Natural killer cell (primary cell): ENCODE measurements around the gene MTPN. TPM values are rescaled to one million over a fixed set of nuclear protein-coding genes. Genes with fewer than 3 reads are reported as not detected.

Source experiments
- ATAC-seq, 3 donors: fragments of 150-1000 bp in 2 of 3; fragments of 200-7000 bp in 1 of 3; cut with Tn5 transposase; 1 replicate in 1 of 3; 2 replicates in 2 of 3; pipeline ENCODE4 v1.10.0; 2021; ENCODE audit warnings: mild to moderate bottlenecking in 2 of 3, moderate library complexity in 2 of 3
- DNase-seq, 2 donors: peaks; one replicate each; pipeline versions ENCODE4 v3.0.0 to v3.0.0-alpha.2; 2013 to 2021; ENCODE audit warnings: mixed read lengths in 1 of 2
- H3K27ac ChIP-seq: one replicate; pipeline ENCODE4 v1.5.1; 2013; ENCODE audit warnings: mild to moderate bottlenecking, low read length
- H3K27me3 ChIP-seq: one replicate; pipeline ENCODE4 v1.6.1; 2013; ENCODE audit warnings: low read length; ENCODE audit not compliant: control insufficient read depth, insufficient read depth
- H3K36me3 ChIP-seq: one replicate; pipeline ENCODE4 v1.6.1; 2013; ENCODE audit warnings: low read length; ENCODE audit not compliant: control insufficient read depth, insufficient read depth
- H3K4me1 ChIP-seq: one replicate; pipeline ENCODE4 v1.6.1; 2013; ENCODE audit warnings: low read length; ENCODE audit not compliant: control insufficient read depth, insufficient read depth
- H3K4me3 ChIP-seq: one replicate; pipeline ENCODE4 v1.5.1; 2013; ENCODE audit warnings: low read length
- H3K9me3 ChIP-seq: one replicate; pipeline ENCODE4 v1.6.1; 2013; ENCODE audit warnings: low read length; ENCODE audit not compliant: control insufficient read depth, insufficient read depth
- H3K27ac Mint-ChIP-seq, 2 donors: one replicate each; pipeline ENCODE4 v1.8.0; 2022; ENCODE audit warnings: mild to moderate bottlenecking in 2 of 2, mixed read lengths in 2 of 2, moderate library complexity in 1 of 2
- H3K27me3 Mint-ChIP-seq, 2 donors: one replicate each; pipeline ENCODE4 v1.8.0; 2022; ENCODE audit warnings: low read depth in 2 of 2, mixed read lengths in 2 of 2
- H3K36me3 Mint-ChIP-seq: one replicate; pipeline ENCODE4 v1.8.0; 2022; ENCODE audit warnings: mixed read lengths
- H3K4me1 Mint-ChIP-seq, 2 donors: one replicate each; pipeline ENCODE4 v1.8.0; 2022; ENCODE audit warnings: mixed read lengths in 2 of 2
- H3K4me3 Mint-ChIP-seq: one replicate; pipeline ENCODE4 v1.8.0; 2022; ENCODE audit warnings: mild to moderate bottlenecking, moderate library complexity, mixed read lengths
- H3K9me3 Mint-ChIP-seq, 2 donors: one replicate each; pipeline ENCODE4 v1.8.0; 2022; ENCODE audit warnings: mixed read lengths in 2 of 2
- CTCF ChIP-seq: fragments of 200-600 bp; IDR thresholded peaks from one replicate; pipeline ENCODE4 v1.8.0; 2022; ENCODE audit warnings: antibody characterized with exemption
- WGBS: methylation state at CpG from one replicate; pipeline ENCODE4 v1.1.7; 2013; ENCODE audit warnings: missing lambda C conversion rate; ENCODE audit not compliant: insufficient coverage; 5-methylcytosine and 5-hydroxymethylcytosine counted together
- intact Hi-C: fragments of 100-400 bp; cut with micrococcal nuclease; formaldehyde crosslinking; loops from one replicate; pipeline ENCODE4 v1.14.2; 2022
- total RNA-seq, 4 donors: library from RNA; stranded (reverse); fragments of 120-200 nt in 1 of 4; gene quantifications; one replicate each; pipeline versions ENCODE4 v1.2.3 to v1.2.4, GENCODE V29; 2013 to 2022

Gene MTPN
- total RNA-seq, 3 donors from 2014 or later (not counting 1 experiment from before 2014, with no cell fraction given) = 161 to 170 (median 165) TPM

- H3K27me3 ChIP-seq = no peaks in the 10 kb centered on the region
Observed at GRCh38 chr7:135965602-135966001, 11.6 kb downstream of the MTPN start.

GRCh38 chr7:135964791-135965190 is 12.4 kb downstream of the MTPN start:
- Mint-ChIP-seq H3K4me1 (peaks cover 83 to 88% of the 10 kb centered on the region in 2 donors), H3K27ac (peak overlapping the region; percentile 43 to 47), H3K9me3 (no peaks in the 10 kb centered on the region), H3K4me3 (peak overlapping the region; percentile 3), H3K27me3 (no peaks in the 10 kb centered on the region), H3K36me3 (no peaks in the 10 kb centered on the region)
- intact Hi-C loops = no loop called here
- 92% methylated on average over 1 of the region's 1 CpG for WGBS
- Histone ChIP-seq H3K36me3 (peaks cover 11% of the 10 kb centered on the region), H3K4me3 (no peak overlapping the region), H3K27ac (no peak overlapping the region), H3K9me3 (no peaks in the 10 kb centered on the region), H3K4me1 (peaks cover 4% of the 10 kb centered on the region), H3K27me3 (no peaks in the 10 kb centered on the region)
- no peak for DNase-seq
- no peak for TF ChIP-seq CTCF
- ATAC-seq = no peak

More at GRCh38 chr7:135965602-135966001, 11.6 kb downstream of the MTPN start:
- Histone ChIP-seq H3K27ac (no peak overlapping the region), H3K36me3 (peaks cover 10% of the 10 kb centered on the region), H3K4me3 (no peak overlapping the region), H3K4me1 (peaks cover 4% of the 10 kb centered on the region), H3K9me3 (no peaks in the 10 kb centered on the region)
- no peak for TF ChIP-seq CTCF
- peak overlapping the region; percentile 43 to 47 for H3K27ac Mint-ChIP-seq
- ATAC-seq (no peak), DNase-seq (no peak)
- peak overlapping the region; percentile 18 for H3K4me3 Mint-ChIP-seq
- no peaks in the 10 kb centered on the region for H3K9me3 Mint-ChIP-seq
- no peaks in the 10 kb centered on the region for H3K36me3 Mint-ChIP-seq
- intact Hi-C loops = loop anchor here (2.0 kb wide), 1 partner anchor 15 kb away; no protein-coding TSS in a partner anchor
- peaks cover 79 to 84% of the 10 kb centered on the region in 2 donors for H3K4me1 Mint-ChIP-seq
- no peaks in the 10 kb centered on the region for H3K27me3 Mint-ChIP-seq
- no CpG with 5 or more reads among the region's 1 CpG for WGBS

- no peak overlapping the region for H3K4me3 Mint-ChIP-seq
- Histone ChIP-seq H3K9me3 (no peaks in the 10 kb centered on the region), H3K27ac (no peak overlapping the region), H3K4me1 (peaks cover 4% of the 10 kb centered on the region), H3K4me3 (no peak overlapping the region), H3K36me3 (peaks cover 11% of the 10 kb centered on the region), H3K27me3 (no peaks in the 10 kb centered on the region)
- H3K27ac Mint-ChIP-seq = peak overlapping the region; percentile 43 to 47
- H3K36me3 Mint-ChIP-seq = no peaks in the 10 kb centered on the region
- no peaks in the 10 kb centered on the region for H3K9me3 Mint-ChIP-seq
- 33% methylated on average over 1 of the region's 2 CpGs for WGBS
- H3K4me1 Mint-ChIP-seq = peaks cover 83 to 87% of the 10 kb centered on the region in 2 donors
- intact Hi-C loops = no loop called here
- H3K27me3 Mint-ChIP-seq = no peaks in the 10 kb centered on the region
- DNase-seq (no peak), ATAC-seq (no peak)
- TF ChIP-seq CTCF = no peak
Observed at GRCh38 chr7:135964274-135964673, 12.9 kb downstream of the MTPN start.

- peaks cover 84 to 88% of the 10 kb centered on the region in 2 donors for H3K4me1 Mint-ChIP-seq
- H3K27ac ChIP-seq = no peak overlapping the region
- H3K4me1 ChIP-seq = peaks cover 4% of the 10 kb centered on the region
- H3K9me3 ChIP-seq = no peaks in the 10 kb centered on the region
- H3K27me3 Mint-ChIP-seq = no peaks in the 10 kb centered on the region
- H3K9me3 Mint-ChIP-seq = no peaks in the 10 kb centered on the region
- ATAC-seq (no peak), DNase-seq (no peak)
- WGBS = 94% methylated on average over 3 of the region's 4 CpGs
- H3K4me3 Mint-ChIP-seq = peak overlapping the region; percentile 52
- peak overlapping the region; percentile 19 to 45 for H3K27ac Mint-ChIP-seq
- H3K36me3 ChIP-seq = peaks cover 8% of the 10 kb centered on the region
- H3K36me3 Mint-ChIP-seq = no peaks in the 10 kb centered on the region
- no peak overlapping the region for H3K4me3 ChIP-seq
- intact Hi-C loops = no loop called here
- TF ChIP-seq CTCF = no peak
- no peaks in the 10 kb centered on the region for H3K27me3 ChIP-seq
Observed at GRCh38 chr7:135962802-135963201, 14.4 kb downstream of the MTPN start.
